Measurements from ENCODE around the gene CRB1.

Gene CRB1

GRCh38 chr1:197304638-197305200, 36.7 kb downstream of the CRB1 start:
- DNase-seq: no peak

GRCh38 chr1:197305925-197306324, 37.9 kb downstream of the CRB1 start:
- DNase-seq: no peak

- DNase-seq: no peak
Measured at GRCh38 chr1:197306381-197307062, 38.5 kb downstream of the CRB1 start.

- no peak for DNase-seq
Measured at GRCh38 chr1:197307136-197307535, 39.1 kb downstream of the CRB1 start.

DNA sequence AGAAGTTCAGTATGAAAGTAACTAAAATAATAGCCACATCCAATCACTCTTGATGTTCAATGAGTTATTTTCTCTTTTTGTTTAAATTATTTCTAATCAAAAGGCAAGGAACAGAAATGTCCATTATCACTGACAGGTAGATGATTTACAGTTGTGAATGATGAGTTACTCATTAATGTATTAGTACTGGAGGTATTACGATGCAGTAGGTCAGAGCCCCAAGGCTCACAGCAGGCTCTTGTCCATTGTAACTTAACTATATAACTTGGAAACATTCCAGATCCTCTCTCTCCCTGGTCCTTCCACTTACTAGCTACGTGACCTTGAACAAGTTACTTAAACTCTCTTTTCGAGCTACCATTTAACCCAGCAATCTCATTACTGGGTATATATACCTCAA, 39.5 kb downstream of the CRB1 start:
- DNase-seq: no peak

DNA sequence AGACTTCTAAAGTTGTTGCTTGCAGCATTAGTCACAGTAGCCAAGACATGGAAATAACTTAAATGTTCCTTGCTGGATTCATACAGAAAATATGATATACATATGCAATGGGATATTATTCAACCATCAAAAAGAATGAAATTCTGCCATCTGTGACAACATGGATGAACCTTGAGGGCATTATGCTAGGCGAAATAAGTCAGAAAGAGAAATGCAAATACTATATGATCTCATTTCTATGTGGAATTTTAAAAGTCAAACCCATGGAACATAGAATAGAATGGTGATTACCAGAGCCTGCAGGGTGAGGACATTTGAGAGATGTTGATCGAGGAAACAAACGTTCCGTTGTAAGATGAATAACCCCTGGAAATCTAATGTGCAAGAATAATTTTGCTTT, 43.0 kb downstream of the CRB1 start:
- DNase-seq: no peak

GRCh38 chr1:197312163-197312562, 44.1 kb downstream of the CRB1 start:
- no peak for DNase-seq

DNA sequence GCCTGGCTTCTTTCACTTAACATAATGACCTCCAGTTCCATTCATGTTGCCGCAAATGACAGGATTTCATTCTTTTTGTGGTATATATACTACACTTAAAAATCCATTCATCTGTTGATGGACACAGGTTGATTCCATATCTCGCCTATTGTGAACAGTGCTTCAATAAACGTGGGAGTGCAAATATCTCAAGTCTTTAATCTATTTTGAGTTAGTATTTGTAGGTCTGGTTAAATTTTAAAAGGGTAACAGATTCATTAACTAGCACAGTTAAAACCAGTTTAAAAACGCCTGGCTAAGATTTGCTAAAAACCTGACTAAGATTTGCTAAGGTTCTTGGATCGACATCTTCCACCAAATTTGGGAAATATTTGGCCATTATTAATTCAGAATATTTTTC, 45.7 kb downstream of the CRB1 start:
- DNase-seq: no peak

GRCh38 chr1:197314682-197315081, 46.6 kb downstream of the CRB1 start:
- no peak for DNase-seq

DNA sequence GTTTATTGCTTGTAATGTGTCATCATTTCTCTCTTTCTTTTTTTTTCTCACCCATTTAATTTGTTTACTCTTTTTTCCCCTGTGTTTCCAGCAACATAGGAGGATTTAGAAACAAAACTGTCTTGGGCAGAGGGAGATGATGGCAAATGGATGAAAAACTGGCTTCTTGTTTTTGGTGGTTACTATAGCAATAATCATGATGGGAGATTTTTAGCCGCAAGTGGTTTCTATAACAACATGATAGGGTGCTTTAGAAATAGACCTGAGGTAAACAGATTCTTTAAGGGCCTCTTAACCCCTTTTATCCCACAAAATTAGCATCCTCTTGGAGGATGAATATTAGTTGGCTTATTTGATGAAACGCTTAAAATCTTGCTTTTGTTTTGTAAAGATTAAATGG, 51.6 kb downstream of the CRB1 start:
- DNase-seq: no peak

DNA sequence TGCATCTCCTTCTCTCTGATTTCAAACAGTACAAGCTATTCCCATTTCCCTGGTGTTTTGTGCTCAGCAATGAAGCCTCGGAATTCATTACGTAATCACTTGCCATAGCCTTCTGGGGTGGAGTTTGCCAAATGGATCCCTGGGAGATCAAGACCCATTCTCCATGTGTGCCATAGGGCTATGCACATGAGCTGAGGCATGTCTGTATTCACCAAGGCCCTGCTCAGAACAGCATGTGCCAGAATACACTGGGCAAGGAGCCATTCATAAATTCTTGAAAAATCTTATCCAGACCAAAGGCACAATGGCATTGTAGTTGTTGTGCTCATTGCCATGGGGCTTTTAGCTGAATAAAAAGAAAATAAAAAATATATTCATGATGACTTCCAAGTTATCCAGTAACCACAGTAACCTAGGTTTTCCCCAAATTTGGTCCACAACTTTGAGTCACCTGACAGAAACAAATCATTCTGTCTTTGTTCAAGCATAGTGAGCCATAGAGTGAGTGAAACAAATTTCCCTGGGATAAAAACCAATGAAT, 53.0 kb downstream of the CRB1 start:
- DNase-seq: no peak

DNA sequence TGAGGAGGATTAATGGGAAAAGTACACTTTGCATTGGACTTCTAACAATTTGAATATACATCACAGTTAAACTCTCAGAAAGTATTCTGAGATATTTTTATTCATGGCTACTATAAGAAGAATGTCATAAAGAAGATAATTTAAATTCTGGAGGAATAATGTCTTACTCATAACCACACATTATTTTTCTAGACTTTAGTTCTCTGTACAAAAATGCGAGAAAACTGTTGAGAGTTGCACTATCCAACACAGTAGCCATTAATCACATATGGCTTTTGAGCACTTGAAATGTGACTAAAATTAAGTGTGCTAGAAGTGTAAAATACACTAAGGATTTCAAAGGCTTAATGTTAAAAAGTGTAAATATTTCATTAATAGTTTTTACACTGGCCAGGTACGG, 53.8 kb downstream of the CRB1 start:
- DNase-seq: no peak

DNA sequence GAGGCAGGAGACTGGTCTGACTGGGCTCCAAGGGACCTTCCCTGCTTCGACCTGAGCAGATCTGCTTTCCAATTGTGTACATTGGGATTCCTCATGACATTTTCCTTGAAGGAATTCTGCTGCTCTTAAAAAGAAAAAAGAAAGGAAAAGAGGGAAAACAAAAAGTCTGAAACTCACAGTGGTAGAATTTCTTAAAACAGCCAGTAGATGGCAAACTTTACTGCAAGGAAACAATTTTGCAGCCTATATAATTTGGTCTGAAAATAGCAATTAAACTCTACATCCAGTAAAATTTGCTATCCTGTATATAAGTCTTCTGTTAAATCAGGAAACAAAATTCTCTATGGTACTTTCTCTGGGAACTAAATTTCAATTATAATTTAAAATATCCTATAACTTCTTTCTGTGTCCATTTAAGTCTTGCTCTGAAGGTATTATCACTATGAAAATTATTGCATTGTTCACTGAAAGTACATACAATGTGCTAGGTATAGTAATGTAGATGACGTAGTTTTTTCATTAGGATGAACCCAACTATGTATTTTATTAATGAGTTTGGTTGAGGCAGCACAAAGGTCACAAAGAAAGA, 59.8 kb downstream of the CRB1 start:
- no peak for DNase-seq

- no peak for DNase-seq
Measured at GRCh38 chr1:197330213-197330612, 62.2 kb downstream of the CRB1 start.

DNA sequence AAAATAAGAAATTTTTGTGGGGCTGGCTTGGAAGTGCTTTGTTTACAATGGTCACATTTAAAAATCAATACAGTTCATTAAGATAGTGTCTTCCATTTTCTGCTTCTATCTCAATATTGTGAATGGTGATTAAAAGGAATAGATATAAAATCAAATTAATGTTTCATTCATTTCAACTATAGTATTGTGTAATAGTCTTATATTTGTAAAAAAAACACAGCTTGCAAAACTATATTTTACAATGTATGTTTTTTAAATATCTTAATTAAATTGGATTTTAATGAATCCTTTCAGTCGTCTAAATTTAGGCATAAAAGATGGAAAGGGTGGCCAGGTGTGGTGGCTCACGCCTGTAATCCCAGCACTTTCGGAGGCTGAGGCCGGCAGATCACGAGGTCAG, 63.5 kb downstream of the CRB1 start:
- DNase-seq: no peak

DNA sequence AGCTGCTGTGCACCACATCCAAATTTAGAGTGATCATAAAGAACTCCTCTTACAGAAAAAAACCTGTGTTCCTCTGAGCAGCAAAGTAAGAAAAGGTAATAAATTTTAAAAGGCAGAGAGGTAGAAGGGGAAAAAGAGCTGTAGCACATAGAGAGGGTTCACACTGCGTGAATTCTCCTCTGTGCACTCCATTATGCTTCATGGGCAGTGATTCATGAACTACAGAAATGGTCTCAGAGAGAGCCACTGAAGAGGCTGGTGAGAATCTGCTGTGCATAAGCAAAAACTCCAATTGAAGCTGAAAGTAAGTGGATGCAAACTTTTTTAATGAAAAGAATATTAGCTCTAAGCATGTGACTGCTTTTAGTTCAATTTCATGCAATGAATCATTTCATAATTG, 65.0 kb downstream of the CRB1 start:
- no peak for DNase-seq

- no peak for DNase-seq
Measured at GRCh38 chr1:197336571-197336970, 68.5 kb downstream of the CRB1 start.

- no peak for DNase-seq
Measured at GRCh38 chr1:197339106-197340060, 71.3 kb downstream of the CRB1 start.

DNA sequence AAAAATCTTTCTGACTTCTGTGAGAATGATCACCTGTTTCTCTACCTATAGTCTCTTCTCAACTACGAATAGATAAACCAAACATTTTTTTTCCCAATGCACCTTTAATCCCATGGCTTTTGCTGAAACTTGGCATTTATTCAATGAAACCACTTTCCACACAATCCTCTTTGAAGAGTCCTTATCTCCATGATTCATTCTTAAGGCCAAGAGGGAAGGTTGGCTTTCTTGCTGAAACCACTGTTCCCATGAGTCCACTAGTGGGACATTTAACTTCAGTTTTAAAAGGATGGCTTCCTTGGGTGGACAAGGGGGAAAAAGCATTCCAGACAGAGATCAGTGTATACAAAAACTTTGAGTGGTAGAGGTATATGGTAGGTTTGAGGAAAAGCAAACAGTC, 73.6 kb downstream of the CRB1 start:
- DNase-seq: no peak

GRCh38 chr1:197342044-197342565, 74.1 kb downstream of the CRB1 start:
- DNase-seq: no peak

GRCh38 chr1:197342669-197343068, 74.6 kb downstream of the CRB1 start:
- DNase-seq: no peak

- no peak for DNase-seq
Measured at GRCh38 chr1:197343663-197344273, 75.7 kb downstream of the CRB1 start.

All from NCI-H1930 (cell line).